ENCODE results near the gene TAF11L6.

DNA sequence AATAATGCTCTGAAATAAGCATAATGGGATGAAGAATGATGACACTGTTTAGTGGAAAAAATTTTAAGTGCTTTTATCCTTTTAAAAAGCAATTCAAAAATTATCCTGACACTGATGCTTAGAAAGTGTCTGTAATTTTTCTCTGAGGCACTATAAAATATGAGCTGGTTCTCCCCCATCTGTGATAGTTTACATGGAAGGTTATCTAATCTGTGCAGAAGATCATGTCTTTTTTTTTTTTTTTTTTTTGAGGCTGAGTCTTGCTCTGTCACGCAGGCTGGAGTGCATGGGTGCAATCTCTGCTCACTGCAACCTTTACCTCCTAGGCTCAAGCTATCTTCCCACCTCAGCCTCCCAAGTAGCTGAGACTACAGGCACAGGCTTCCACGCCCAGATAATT lies 45.7 kb upstream of the TAF11L6 start:
- TF ChIP-seq POLR2A (IDR thresholded peaks at IDR 0.05; ENCODE audit: low read depth, low read length) (no peak), POLR2AphosphoS5 (IDR thresholded peaks at IDR 0.05; ENCODE audit: low read depth, low read length) (no peak), TAF1 (IDR thresholded peaks at IDR 0.05; ENCODE audit: low read depth, low read length) (no peak), SPI1 (IDR thresholded peaks at IDR 0.05; ENCODE audit: low read depth, low read length) (no peak), POU2F2 (IDR thresholded peaks at IDR 0.05; ENCODE audit: low read depth, low read length) (no peak), PAX5 (IDR thresholded peaks at IDR 0.05; ENCODE audit: insufficient read depth, low read length, severe bottlenecking) (no peak)

Measured in GM12891 (cell line).